NT2/D1 (cell line): Measurements from ENCODE around the gene ZNF563.

ENCODE experiments used
- DNase-seq: peaks from one replicate; pipeline ENCODE4 v3.0.0-alpha.2; 2011; ENCODE audit warnings: low read depth, low spot score
- H3K27me3 ChIP-seq: 2 replicates; pipeline ENCODE4 v1.6.0; 2011; ENCODE audit warnings: mild to moderate bottlenecking; ENCODE audit not compliant: insufficient read length, insufficient read depth
- H3K36me3 ChIP-seq: 2 replicates; pipeline ENCODE4 v1.6.1; 2011; ENCODE audit warnings: mild to moderate bottlenecking, low read length, mixed read lengths; ENCODE audit not compliant: insufficient read depth, insufficient read length
- H3K4me1 ChIP-seq: 2 replicates; pipeline ENCODE4 v1.5.1; 2011; ENCODE audit not compliant: insufficient read depth, insufficient read length
- H3K4me3 ChIP-seq: 2 replicates; pipeline ENCODE4 v1.5.1; 2011; ENCODE audit warnings: low read depth; ENCODE audit not compliant: insufficient read length
- H3K9ac ChIP-seq: 2 replicates; pipeline ENCODE4 v1.6.0; 2011; ENCODE audit warnings: low read depth; ENCODE audit not compliant: insufficient read length
- H3K9me3 ChIP-seq: 2 replicates; pipeline ENCODE4 v1.5.1; 2011; ENCODE audit warnings: mild to moderate bottlenecking, low read length; ENCODE audit not compliant: insufficient read depth
- SUZ12 ChIP-seq: IDR thresholded peaks from 2 replicates; pipeline ENCODE4 v1.6.1; 2011; ENCODE audit not compliant: insufficient read length, insufficient read depth; ENCODE audit errors: extremely low read depth
- YY1 ChIP-seq: IDR thresholded peaks from 2 replicates; pipeline ENCODE4 v1.6.1; 2011; ENCODE audit not compliant: insufficient read length, insufficient read depth
- ZNF274 ChIP-seq: IDR thresholded peaks from 2 replicates; pipeline ENCODE4 v1.6.1; 2011; ENCODE audit warnings: mild to moderate bottlenecking, low read depth, low read length

The ZNF563 gene

GRCh38 chr19:12289790-12290065 is 43.7 kb downstream of the ZNF563 start:
- no peaks in the 10 kb centered on the region for H3K27me3 ChIP-seq
- H3K4me1 ChIP-seq: peaks cover 4% of the 10 kb centered on the region
- H3K9ac ChIP-seq: no peak overlapping the region
- no peaks in the 10 kb centered on the region for H3K9me3 ChIP-seq
- TF ChIP-seq YY1 (no peak), SUZ12 (no peak), ZNF274 (no peak)
- no peak for DNase-seq
- H3K36me3 ChIP-seq: peaks cover 27% of the 10 kb centered on the region
- H3K4me3 ChIP-seq: no peak overlapping the region

DNA sequence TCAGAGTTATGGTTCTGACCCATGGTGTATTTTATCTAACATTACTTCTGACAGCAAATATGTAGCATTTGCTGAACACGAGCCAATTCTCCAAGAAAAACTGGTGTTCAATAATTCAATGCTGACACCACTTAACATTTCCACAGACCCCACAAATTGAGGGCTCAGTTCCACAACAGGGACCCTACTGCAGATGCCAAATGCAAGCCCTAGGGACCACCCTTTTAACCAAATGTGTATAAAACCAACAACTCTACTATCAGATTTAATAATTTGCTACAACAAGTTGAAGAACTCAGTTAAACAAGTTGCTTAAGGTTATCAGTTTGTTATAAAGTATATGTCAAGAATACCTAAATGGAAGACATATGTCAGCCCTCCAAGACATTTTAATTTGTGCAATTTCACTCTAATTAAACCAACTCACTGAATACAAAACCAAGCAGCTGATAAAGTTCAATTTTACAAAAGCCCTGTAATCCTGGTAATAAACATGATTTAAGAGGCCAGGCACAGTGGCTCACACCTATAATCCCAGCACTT is 45.4 kb downstream of the ZNF563 start:
- no peak for DNase-seq
- Histone ChIP-seq H3K9me3 (peaks cover 6% of the 10 kb centered on the region; the same call in 1 of the 2 replicates), H3K27me3 (no peaks in the 10 kb centered on the region), H3K4me1 (peaks cover 2% of the 10 kb centered on the region), H3K4me3 (no peak overlapping the region), H3K36me3 (peaks cover 38% of the 10 kb centered on the region), H3K9ac (no peak overlapping the region)
- TF ChIP-seq YY1: no peak

GRCh38 chr19:12284631-12285030 is 48.8 kb downstream of the ZNF563 start:
- Histone ChIP-seq H3K27me3 (no peaks in the 10 kb centered on the region), H3K4me3 (no peak overlapping the region), H3K36me3 (peaks cover 21% of the 10 kb centered on the region), H3K4me1 (peaks cover 2% of the 10 kb centered on the region), H3K9me3 (peaks cover 30% of the 10 kb centered on the region), H3K9ac (no peak overlapping the region)
- DNase-seq: no peak
- TF ChIP-seq SUZ12: no peak
- no peak for TF ChIP-seq YY1
- TF ChIP-seq ZNF274: no peak

GRCh38 chr19:12284226-12284625 is 49.2 kb downstream of the ZNF563 start:
- peaks cover 2% of the 10 kb centered on the region for H3K4me1 ChIP-seq
- TF ChIP-seq SUZ12 (no peak), YY1 (no peak), ZNF274 (no peak)
- H3K4me3 ChIP-seq: no peak overlapping the region
- DNase-seq: no peak
- peaks cover 21% of the 10 kb centered on the region for H3K36me3 ChIP-seq
- H3K9ac ChIP-seq: no peak overlapping the region
- H3K9me3 ChIP-seq: peaks cover 34% of the 10 kb centered on the region
- no peaks in the 10 kb centered on the region for H3K27me3 ChIP-seq

DNA sequence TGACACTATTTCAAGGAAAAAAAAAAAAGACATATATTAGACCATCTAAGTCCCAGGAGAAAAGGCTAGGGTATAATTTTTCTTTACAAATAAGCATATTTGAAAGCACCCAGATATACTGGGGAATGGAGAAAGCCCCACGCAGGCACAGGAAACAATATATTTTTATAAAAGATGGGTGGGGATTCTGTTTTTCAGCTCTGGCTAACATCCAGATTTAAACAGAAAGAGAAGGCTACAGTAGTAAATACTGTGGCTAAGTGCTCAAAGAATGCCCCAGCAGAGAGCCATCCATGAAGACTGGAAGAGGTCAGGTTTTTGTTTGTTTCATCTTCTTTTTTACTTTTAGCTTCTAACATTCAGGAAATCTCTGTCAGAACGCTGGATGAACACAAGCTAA is 54.7 kb downstream of the ZNF563 start:
- no peak for TF ChIP-seq YY1
- TF ChIP-seq ZNF274: no peak
- TF ChIP-seq SUZ12: no peak
- H3K4me1 ChIP-seq: no peaks in the 10 kb centered on the region
- no peak overlapping the region for H3K4me3 ChIP-seq
- no peak overlapping the region for H3K9ac ChIP-seq
- DNase-seq: no peak
- H3K27me3 ChIP-seq: no peaks in the 10 kb centered on the region
- peaks cover 29% of the 10 kb centered on the region for H3K36me3 ChIP-seq
- peaks cover 78% of the 10 kb centered on the region for H3K9me3 ChIP-seq

DNA sequence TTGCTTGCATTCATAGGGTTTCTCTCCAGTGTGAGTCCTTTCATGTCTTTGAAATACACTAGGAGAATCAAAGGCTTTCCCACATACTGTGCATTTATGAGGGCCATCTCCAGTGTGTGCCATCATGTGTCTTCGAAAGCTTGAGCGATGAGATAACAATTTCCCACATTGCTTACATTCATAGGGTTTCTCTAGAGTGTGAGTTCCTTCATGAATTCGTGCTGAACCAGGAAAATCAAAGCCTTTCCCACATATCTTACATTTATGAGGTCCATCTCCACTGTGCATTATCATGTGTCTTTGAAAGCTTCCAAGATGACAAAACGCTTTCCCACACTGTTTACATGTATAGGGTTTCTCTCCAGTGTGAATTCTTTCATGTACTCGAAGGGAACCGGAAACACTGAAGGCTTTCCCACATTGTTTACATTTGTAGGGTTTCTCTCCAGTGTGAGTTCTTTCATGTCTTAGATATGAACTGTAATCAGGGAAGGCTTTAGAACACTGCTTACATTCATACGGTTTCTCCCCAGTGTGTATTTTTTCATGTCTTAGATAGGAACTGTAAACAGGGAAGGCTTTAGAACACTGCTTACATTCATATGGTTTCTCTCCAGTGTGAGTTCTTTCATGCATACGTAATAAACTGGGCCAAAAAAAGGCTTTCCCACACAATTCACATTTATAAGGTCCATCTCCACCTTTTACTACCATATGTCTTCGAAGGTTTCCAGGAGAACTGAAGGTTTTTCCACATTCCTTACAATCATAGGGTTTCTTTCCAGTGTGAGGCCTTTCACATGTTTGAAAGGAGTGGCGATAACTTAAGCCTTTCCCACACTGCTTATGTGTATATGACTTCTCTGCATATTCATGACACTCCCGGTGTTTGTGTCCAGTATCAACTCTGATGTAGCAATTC is 60.2 kb downstream of the ZNF563 start:
- no peak overlapping the region for H3K9ac ChIP-seq
- no peaks in the 10 kb centered on the region for H3K27me3 ChIP-seq
- no peak overlapping the region for H3K4me3 ChIP-seq
- no peaks in the 10 kb centered on the region for H3K4me1 ChIP-seq
- peaks cover 54% of the 10 kb centered on the region for H3K36me3 ChIP-seq
- H3K9me3 ChIP-seq: peaks cover 77% of the 10 kb centered on the region
- TF ChIP-seq SUZ12: no peak
- no peak for TF ChIP-seq YY1
- TF ChIP-seq ZNF274: peak; percentile 26
- DNase-seq: no peak

DNA sequence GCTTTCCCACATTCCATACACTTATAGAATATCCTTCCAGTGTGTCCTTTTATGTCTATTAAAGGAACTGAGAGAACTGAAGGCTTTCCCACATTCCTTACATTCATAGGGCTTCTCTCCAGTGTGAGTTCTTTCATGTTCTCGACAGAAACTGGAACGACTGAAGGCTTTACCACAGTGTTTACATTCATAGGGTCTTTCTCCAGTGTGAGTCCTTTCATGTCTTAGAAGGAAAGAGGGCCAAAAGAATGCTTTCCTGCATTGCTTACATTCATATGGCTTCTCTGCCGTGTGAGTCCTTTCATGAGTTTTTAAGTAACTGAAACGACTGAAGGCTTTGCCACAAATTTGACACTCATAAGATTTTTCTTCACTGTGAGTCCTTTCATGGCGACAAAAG is 61.0 kb downstream of the ZNF563 start:
- DNase-seq: no peak
- H3K4me1 ChIP-seq: no peaks in the 10 kb centered on the region
- peaks cover 53% of the 10 kb centered on the region for H3K36me3 ChIP-seq
- no peak overlapping the region for H3K4me3 ChIP-seq
- H3K9me3 ChIP-seq: peaks cover 69% of the 10 kb centered on the region
- TF ChIP-seq ZNF274 (peak; percentile 58), YY1 (no peak)
- H3K27me3 ChIP-seq: no peaks in the 10 kb centered on the region
- no peak overlapping the region for H3K9ac ChIP-seq

DNA sequence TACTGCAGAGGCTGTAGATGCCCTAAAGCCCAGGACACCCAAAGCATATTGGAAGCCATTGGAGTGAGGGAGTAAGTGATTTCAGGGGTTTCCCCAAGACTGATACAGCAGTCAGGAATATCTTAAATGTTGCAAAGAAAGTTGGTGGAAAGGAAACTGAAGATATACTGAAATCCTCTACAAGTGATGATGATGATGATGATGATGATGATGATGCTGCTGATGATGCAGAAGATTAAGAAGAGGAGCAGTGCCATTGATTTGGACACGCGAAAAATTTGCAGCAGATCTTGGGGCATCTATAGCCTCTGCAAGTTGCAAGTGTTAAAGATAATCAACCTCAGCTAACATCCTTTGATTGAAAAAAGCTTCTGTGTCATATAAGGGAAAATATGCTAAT is 62.6 kb downstream of the ZNF563 start:
- Histone ChIP-seq H3K4me3 (no peak overlapping the region), H3K9ac (no peak overlapping the region), H3K27me3 (no peaks in the 10 kb centered on the region), H3K4me1 (no peaks in the 10 kb centered on the region), H3K36me3 (peaks cover 48% of the 10 kb centered on the region), H3K9me3 (peaks cover 58% of the 10 kb centered on the region)
- TF ChIP-seq ZNF274 (no peak), SUZ12 (no peak)
- DNase-seq: no peak
